Calu3 (cell line): ENCODE data around the gene NOC2L. TPM values are rescaled to one million over a fixed set of nuclear protein-coding genes. Genes with fewer than 3 reads are reported as not detected.
"Not testable (repeated sequence)": the region's sequence is repeated elsewhere in the genome, so short reads cannot be mapped to it uniquely, and the experiment has no call there.

Experiments used
- BruUV-seq: library from RNA; stranded (reverse); fragments of 400-500 nt; replicated peaks from 2 replicates; lab custom pipeline; 2021; lab: Mats Ljungman, UMichigan
- CTCF ChIA-PET: fragments of 300-600 bp; sonication (Branson Sonifier 250); formaldehyde crosslinking; loops from one replicate; lab custom pipeline; 2022; ENCODE audit warnings: antibody characterized with exemption; lab: Charles Lee
- DNase-seq: peaks from one replicate; pipeline ENCODE4 v3.0.0; 2022
- H3K27ac Mint-ChIP-seq: one replicate; pipeline ENCODE4 v1.8.0; 2022; ENCODE audit warnings: mixed read lengths; ENCODE audit not compliant: unreplicated experiment
- H3K27me3 Mint-ChIP-seq: one replicate; pipeline ENCODE4 v1.8.0; 2022; ENCODE audit warnings: mixed read lengths; ENCODE audit not compliant: unreplicated experiment
- H3K36me3 Mint-ChIP-seq: one replicate; pipeline ENCODE4 v1.8.0; 2022; ENCODE audit warnings: mild to moderate bottlenecking, moderate library complexity, mixed read lengths; ENCODE audit not compliant: insufficient read depth, unreplicated experiment
- H3K4me1 Mint-ChIP-seq: one replicate; pipeline ENCODE4 v1.8.0; 2022; ENCODE audit warnings: mild to moderate bottlenecking, low read depth, mixed read lengths; ENCODE audit not compliant: unreplicated experiment
- H3K4me3 Mint-ChIP-seq: one replicate; pipeline ENCODE4 v1.8.0; 2022; ENCODE audit warnings: mild to moderate bottlenecking, low read depth, moderate library complexity, mixed read lengths; ENCODE audit not compliant: unreplicated experiment
- H3K9me3 Mint-ChIP-seq: one replicate; pipeline ENCODE4 v1.8.0; 2022; ENCODE audit warnings: low read depth, mixed read lengths; ENCODE audit not compliant: unreplicated experiment
- intact Hi-C: fragments of 100-400 bp; cut with micrococcal nuclease; formaldehyde crosslinking; loops from one replicate; pipeline ENCODE4 v1.10.0; 2022; ENCODE audit not compliant: unreplicated experiment
- total RNA-seq: library from RNA; stranded (reverse); gene quantifications from 2 replicates; pipeline ENCODE4 v1.2.3, GENCODE V29; 2022
- TF ChIP-seq, protein P1 (sequence below): fragments of 200-600 bp; IDR thresholded peaks from one replicate; pipeline ENCODE4 v1.8.0; 2022; ENCODE audit warnings: antibody characterized with exemption; ENCODE audit not compliant: unreplicated experiment

The NOC2L gene
- total RNA-seq, 1 experiment from 2014 or later = 98.6 TPM

GRCh38 chr1:950268-950667, 8.8 kb downstream of the NOC2L start:
- Mint-ChIP-seq H3K4me3 (no peak overlapping the region), H3K36me3 (peaks cover 22% of the 10 kb centered on the region), H3K27ac (no peak overlapping the region), H3K9me3 (no peaks in the 10 kb centered on the region), H3K27me3 (no peaks in the 10 kb centered on the region), H3K4me1 (no peaks in the 10 kb centered on the region)
- TF ChIP-seq, protein P1, sequence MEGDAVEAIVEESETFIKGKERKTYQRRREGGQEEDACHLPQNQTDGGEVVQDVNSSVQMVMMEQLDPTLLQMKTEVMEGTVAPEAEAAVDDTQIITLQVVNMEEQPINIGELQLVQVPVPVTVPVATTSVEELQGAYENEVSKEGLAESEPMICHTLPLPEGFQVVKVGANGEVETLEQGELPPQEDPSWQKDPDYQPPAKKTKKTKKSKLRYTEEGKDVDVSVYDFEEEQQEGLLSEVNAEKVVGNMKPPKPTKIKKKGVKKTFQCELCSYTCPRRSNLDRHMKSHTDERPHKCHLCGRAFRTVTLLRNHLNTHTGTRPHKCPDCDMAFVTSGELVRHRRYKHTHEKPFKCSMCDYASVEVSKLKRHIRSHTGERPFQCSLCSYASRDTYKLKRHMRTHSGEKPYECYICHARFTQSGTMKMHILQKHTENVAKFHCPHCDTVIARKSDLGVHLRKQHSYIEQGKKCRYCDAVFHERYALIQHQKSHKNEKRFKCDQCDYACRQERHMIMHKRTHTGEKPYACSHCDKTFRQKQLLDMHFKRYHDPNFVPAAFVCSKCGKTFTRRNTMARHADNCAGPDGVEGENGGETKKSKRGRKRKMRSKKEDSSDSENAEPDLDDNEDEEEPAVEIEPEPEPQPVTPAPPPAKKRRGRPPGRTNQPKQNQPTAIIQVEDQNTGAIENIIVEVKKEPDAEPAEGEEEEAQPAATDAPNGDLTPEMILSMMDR = no peak
- intact Hi-C loops = no loop called here
- no TSS peak for BruUV-seq
- DNase-seq = no peak
- CTCF ChIA-PET = no interaction called here

- Mint-ChIP-seq H3K36me3 (peaks cover 35% of the 10 kb centered on the region), H3K9me3 (no peaks in the 10 kb centered on the region), H3K27me3 (no peaks in the 10 kb centered on the region), H3K27ac (no peak overlapping the region), H3K4me1 (no peaks in the 10 kb centered on the region), H3K4me3 (no peak overlapping the region)
- intact Hi-C loops = no loop called here
- TF ChIP-seq, protein P1 = no peak
- BruUV-seq = no TSS peak
- CTCF ChIA-PET = no interaction called here
- DNase-seq = no peak
Observed at GRCh38 chr1:947958-948357, 11.1 kb downstream of the NOC2L start.

DNA sequence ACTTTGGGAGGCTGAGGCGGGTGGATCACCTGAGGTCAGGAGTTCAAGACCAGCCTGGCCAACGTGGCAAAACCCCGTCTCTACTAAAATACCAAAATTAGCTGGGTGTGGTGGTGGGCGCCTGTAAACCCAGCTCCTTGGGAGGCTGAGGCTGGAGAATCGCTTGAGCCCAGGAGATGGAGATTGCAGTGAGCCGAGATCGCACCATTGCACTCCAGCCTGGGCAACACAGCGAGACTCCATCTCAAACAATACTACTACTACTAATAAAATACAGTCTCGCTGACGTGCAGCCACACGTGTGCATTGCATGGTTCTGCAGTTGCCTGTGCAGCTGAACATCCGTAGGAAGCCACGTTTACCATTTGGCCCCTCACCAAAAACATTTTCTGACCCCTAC, 12.2 kb downstream of the NOC2L start:
- peaks cover 35% of the 10 kb centered on the region for H3K36me3 Mint-ChIP-seq
- DNase-seq, H3K4me3 Mint-ChIP-seq, H3K27me3 Mint-ChIP-seq, BruUV-seq, H3K4me1 Mint-ChIP-seq, CTCF ChIA-PET, intact Hi-C loops, H3K27ac Mint-ChIP-seq, H3K9me3 Mint-ChIP-seq: not testable (repeated sequence)

DNA sequence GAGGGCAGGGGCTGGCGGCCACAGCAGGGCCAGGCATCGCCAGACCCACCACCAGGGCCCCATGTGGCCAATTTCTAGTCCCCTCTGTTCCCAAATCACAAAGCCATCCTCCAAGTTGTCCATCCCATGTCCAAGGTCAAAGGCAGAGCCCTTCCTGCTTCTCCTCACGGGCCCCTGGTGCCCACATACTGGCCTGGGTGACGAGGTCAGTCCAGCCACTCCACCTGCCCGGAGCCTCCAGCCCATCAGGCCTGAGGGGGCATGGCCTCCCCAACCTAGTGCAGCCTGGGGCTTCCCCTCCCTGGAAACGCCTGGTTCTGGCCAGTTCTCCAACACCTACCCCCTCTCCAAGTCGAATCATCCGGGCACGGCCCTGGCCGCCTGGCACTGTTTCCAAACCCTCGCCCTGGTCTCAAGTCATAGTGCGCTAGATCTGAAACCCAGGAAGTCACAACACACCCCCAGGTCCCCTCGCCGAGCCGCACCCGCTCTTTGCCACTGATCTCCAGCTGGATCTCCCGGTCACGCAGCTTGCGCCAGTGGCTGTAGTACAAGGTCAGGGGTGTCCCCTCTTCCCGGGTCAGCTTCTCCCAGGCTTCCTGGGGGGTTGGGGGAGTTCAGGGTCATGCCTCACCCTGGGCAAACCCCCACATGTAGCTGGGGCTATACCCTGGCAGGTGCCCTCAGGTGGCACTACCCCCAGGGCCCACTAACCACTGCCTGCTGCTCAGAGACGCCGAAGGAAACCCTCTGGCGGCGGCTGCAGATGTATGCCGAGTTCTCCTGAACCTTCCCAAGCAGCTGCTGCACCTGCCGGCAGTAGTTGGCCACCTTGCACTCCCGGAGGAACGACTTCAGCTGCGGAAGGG, 13.1 kb downstream of the NOC2L start:
- Mint-ChIP-seq H3K4me1 (no peaks in the 10 kb centered on the region), H3K27me3 (peaks cover 7% of the 10 kb centered on the region), H3K27ac (no peak overlapping the region), H3K9me3 (no peaks in the 10 kb centered on the region), H3K4me3 (no peak overlapping the region), H3K36me3 (peaks cover 31% of the 10 kb centered on the region)
- TF ChIP-seq, protein P1 = no peak
- no peak for DNase-seq
- intact Hi-C loops = no loop called here
- CTCF ChIA-PET = no interaction called here
- no TSS peak for BruUV-seq
